Spleen (tissue), 7 donors: ENCODE measurements around the gene ZNF486.

Experiments used
- CTCF ChIP-seq, 11 experiments: fragments of 200-600 bp in 7 of 11; fragments of 450-650 bp in 4 of 11; sonication (generic) in 4 of 11; IDR thresholded peaks in 8 of 11; conservative IDR thresholded peaks in 3 of 11; 1 replicate in 7 of 11; 2 replicates in 4 of 11; pipeline versions ENCODE4 v1.4.0 to v1.8.0; 2016 to 2021; ENCODE audit warnings: antibody characterized with exemption in 11 of 11, inconsistent platforms in 4 of 11, mild to moderate bottlenecking in 1 of 11
- POLR2AphosphoS5 ChIP-seq, 3 donors: sonication (generic); formaldehyde crosslinking; IDR thresholded peaks; one replicate each; pipeline ENCODE4 v1.5.1; 2017; ENCODE audit warnings: antibody characterized with exemption in 3 of 3
- donor health status: DM: no; HTN: no; CAD: no; lungs with moderate emphysema.
- donor health status: DM: no; HTN: no; CAD: no.
- donor health status: DM: no; HTN: no; CAD: no.

DNA sequence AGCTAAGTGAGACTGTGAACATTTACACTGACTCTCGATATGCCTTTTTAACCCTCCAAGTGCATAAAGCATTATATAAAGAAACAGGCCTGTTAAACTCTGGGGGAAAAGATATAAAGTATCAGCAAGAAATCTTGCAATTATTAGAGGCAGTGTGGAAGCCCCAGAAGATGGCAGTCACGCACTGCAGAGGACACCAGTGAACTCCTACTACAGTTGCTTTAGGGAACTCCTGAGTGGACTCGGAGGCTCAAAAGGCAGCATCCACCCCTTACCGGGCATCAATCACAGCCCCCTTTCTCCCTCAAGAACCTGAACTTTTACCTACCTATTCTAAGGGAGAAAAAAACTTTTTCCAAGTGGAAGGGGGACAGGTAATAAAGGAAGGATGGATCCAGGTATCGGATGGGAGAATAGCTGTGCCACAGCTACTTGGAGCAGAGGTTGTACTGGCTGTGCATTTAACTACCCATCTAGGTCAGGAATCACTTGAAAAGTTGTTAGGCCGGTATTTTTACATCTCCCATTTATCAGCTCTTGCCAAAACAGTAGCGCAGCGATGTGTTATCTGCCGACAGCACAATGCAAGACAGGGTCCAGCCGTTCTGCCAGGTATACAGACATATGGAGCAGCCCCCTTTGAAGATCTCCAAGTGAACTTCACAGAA lies 80.1 kb downstream of the ZNF486 start:
- TF ChIP-seq CTCF (IDR thresholded peaks at IDR 0.05 in 8 of 11, conservative IDR thresholded peaks at IDR 0.05 in 3 of 11) = peak in 5 of 11 experiments; percentile 6 to 43 (median 25)
- TF ChIP-seq POLR2AphosphoS5 (IDR thresholded peaks at IDR 0.05) = no peak
